NCI-H526 treated with DMSO at 0.1 percent for 48 hours (cell line): Measurements from ENCODE around the gene ZBTB7C.

Experiments
- DNase-seq: peaks from one replicate; lab custom pipeline; 2025; lab: John Stamatoyannopoulos, UW

The ZBTB7C gene

GRCh38 chr18:48116873-48117630 lies 292.1 kb downstream of the ZBTB7C start:
- no peak for DNase-seq

GRCh38 chr18:48116017-48116416 lies 293.2 kb downstream of the ZBTB7C start:
- no peak for DNase-seq

- DNase-seq: no peak
Measured at GRCh38 chr18:48113691-48114090, 295.5 kb downstream of the ZBTB7C start.

GRCh38 chr18:48111587-48111986 lies 297.6 kb downstream of the ZBTB7C start:
- no peak for DNase-seq

- DNase-seq: no peak
Measured at GRCh38 chr18:48110797-48111196, 298.4 kb downstream of the ZBTB7C start.

GRCh38 chr18:48109961-48110493 lies 299.2 kb downstream of the ZBTB7C start:
- no peak for DNase-seq

- no peak for DNase-seq
Measured at GRCh38 chr18:48108136-48108535, 301.0 kb downstream of the ZBTB7C start.

- DNase-seq: no peak
Measured at GRCh38 chr18:48106976-48107781, 302.0 kb downstream of the ZBTB7C start.

- DNase-seq: no peak
Measured at GRCh38 chr18:48106498-48106897, 302.7 kb downstream of the ZBTB7C start.

GRCh38 chr18:48105317-48105716 lies 303.9 kb downstream of the ZBTB7C start:
- no peak for DNase-seq

GRCh38 chr18:48104705-48105104 lies 304.5 kb downstream of the ZBTB7C start:
- no peak for DNase-seq

GRCh38 chr18:48100651-48101165 lies 308.5 kb downstream of the ZBTB7C start:
- peak; percentile 7 for DNase-seq

- DNase-seq: no peak
Measured at GRCh38 chr18:48100165-48100575, 309.0 kb downstream of the ZBTB7C start.

- DNase-seq: no peak
Measured at GRCh38 chr18:48099481-48100164, 309.6 kb downstream of the ZBTB7C start.

- DNase-seq: no peak
Measured at GRCh38 chr18:48098538-48098937, 310.6 kb downstream of the ZBTB7C start.

- DNase-seq: no peak
Measured at GRCh38 chr18:48098007-48098406, 311.2 kb downstream of the ZBTB7C start.

GRCh38 chr18:48095726-48096125 lies 313.5 kb downstream of the ZBTB7C start:
- DNase-seq: no peak

- DNase-seq: no peak
Measured at GRCh38 chr18:48093104-48093503, 316.1 kb downstream of the ZBTB7C start.

- DNase-seq: no peak
Measured at GRCh38 chr18:48091869-48092497, 317.2 kb downstream of the ZBTB7C start.

GRCh38 chr18:48090702-48091101 lies 318.5 kb downstream of the ZBTB7C start:
- DNase-seq: no peak

GRCh38 chr18:48090021-48090420 lies 319.2 kb downstream of the ZBTB7C start:
- no peak for DNase-seq
